ENCODE results near the gene NKIRAS1.
"Not testable (repeated sequence)": the region's sequence is repeated elsewhere in the genome, so short reads cannot be mapped to it uniquely, and the experiment has no call there.

Gene NKIRAS1

GRCh38 chr3:23859012-23859743 is 57.6 kb downstream of the NKIRAS1 start:
- H3K27ac ChIP-seq (ENCODE audit: low read depth, low read length) = no peak overlapping the region
- no peak overlapping the region for H3K4me3 ChIP-seq (ENCODE audit: low read depth, low read length)

GRCh38 chr3:23856286-23856685 is 60.5 kb downstream of the NKIRAS1 start:
- Histone ChIP-seq H3K79me2 (ENCODE audit: control insufficient read depth, insufficient read depth, low read length, unreplicated experiment) (peaks cover 66% of the 10 kb centered on the region), H3K4me3 (ENCODE audit: low read depth, low read length) (no peak overlapping the region), H3K27ac (ENCODE audit: low read depth, low read length) (no peak overlapping the region), H2AFZ (ENCODE audit: low read length, unreplicated experiment) (no peak overlapping the region), H3K36me3 (ENCODE audit: insufficient read depth, low read length) (no peaks in the 10 kb centered on the region; the same call in 1 of the 2 replicates), H3K4me1 (ENCODE audit: control insufficient read depth, insufficient read depth, low read length, unreplicated experiment) (peaks cover 9% of the 10 kb centered on the region), H3K27me3 (ENCODE audit: insufficient read depth, low read length) (no peaks in the 10 kb centered on the region)

More at GRCh38 chr3:23859012-23859743, 57.6 kb downstream of the NKIRAS1 start:
- no peaks in the 10 kb centered on the region for H3K36me3 ChIP-seq (ENCODE audit: insufficient read depth, low read length)
- no peak overlapping the region for H2AFZ ChIP-seq (ENCODE audit: low read length, unreplicated experiment)
- H3K79me2 ChIP-seq (ENCODE audit: control insufficient read depth, insufficient read depth, low read length, unreplicated experiment) = peaks cover 60% of the 10 kb centered on the region
- H3K27me3 ChIP-seq (ENCODE audit: insufficient read depth, low read length) = no peaks in the 10 kb centered on the region
- peaks cover 17% of the 10 kb centered on the region for H3K4me1 ChIP-seq (ENCODE audit: control insufficient read depth, insufficient read depth, low read length, unreplicated experiment)

DNA sequence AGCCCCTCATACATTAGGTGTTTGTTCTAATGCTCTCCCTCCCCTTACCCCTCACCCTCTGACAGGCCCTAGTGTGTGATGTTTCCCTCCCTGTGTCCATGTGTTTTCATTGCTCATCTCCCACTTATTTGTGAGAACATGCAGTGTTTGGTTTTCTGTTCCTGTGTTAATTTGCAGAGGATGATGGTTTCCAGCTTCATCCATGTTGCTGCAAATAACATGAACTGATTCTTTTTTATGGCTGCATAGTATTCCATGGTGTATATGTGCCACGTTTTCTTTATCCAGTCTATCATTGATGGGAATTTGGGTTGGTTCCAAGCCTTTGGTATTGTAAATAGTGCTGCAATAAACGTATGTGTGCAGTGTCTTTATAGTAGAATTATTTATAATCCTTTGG is 67.3 kb downstream of the NKIRAS1 start:
- H2AFZ ChIP-seq (ENCODE audit: low read length, unreplicated experiment); H3K4me3 ChIP-seq (ENCODE audit: low read depth, low read length); H3K4me1 ChIP-seq (ENCODE audit: control insufficient read depth, insufficient read depth, low read length, unreplicated experiment); H3K27ac ChIP-seq (ENCODE audit: low read depth, low read length); H3K27me3 ChIP-seq (ENCODE audit: insufficient read depth, low read length); H3K36me3 ChIP-seq (ENCODE audit: insufficient read depth, low read length): not testable (repeated sequence)
- peaks cover 51% of the 10 kb centered on the region for H3K79me2 ChIP-seq (ENCODE audit: control insufficient read depth, insufficient read depth, low read length, unreplicated experiment)

GRCh38 chr3:23845326-23846216 is 71.2 kb downstream of the NKIRAS1 start:
- Histone ChIP-seq H2AFZ (ENCODE audit: low read length, unreplicated experiment) (no peak overlapping the region), H3K79me2 (ENCODE audit: control insufficient read depth, insufficient read depth, low read length, unreplicated experiment) (peaks cover 52% of the 10 kb centered on the region)

DNA sequence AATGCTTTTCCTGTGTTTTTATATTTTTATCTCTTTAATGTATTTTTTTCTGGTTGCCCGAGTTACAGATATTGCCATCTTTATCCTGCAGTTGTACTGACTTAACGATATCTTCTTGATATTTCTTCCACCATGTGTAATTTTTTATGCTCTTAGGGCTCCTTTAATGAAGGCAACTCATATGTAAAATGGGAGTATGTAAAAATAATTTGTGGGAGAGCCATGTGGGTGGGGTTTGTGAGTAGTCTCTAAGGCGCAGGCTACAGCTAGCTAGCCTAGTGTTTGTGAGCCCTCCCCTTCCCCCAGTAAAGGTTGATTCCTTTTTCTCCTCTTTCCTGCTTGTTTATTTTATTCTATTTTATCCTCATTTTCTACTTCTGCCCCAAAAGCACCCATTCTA is 72.9 kb downstream of the NKIRAS1 start:
- H3K27me3 ChIP-seq (ENCODE audit: insufficient read depth, low read length) = no peaks in the 10 kb centered on the region
- H3K27ac ChIP-seq (ENCODE audit: low read depth, low read length) = no peak overlapping the region
- H3K4me3 ChIP-seq (ENCODE audit: low read depth, low read length) = no peak overlapping the region
- no peak overlapping the region for H2AFZ ChIP-seq (ENCODE audit: low read length, unreplicated experiment)
- H3K4me1 ChIP-seq (ENCODE audit: control insufficient read depth, insufficient read depth, low read length, unreplicated experiment) = peaks cover 3% of the 10 kb centered on the region
- H3K36me3 ChIP-seq (ENCODE audit: insufficient read depth, low read length) = no peaks in the 10 kb centered on the region; the same call in 1 of the 2 replicates
- H3K79me2 ChIP-seq (ENCODE audit: control insufficient read depth, insufficient read depth, low read length, unreplicated experiment) = peaks cover 58% of the 10 kb centered on the region

More at GRCh38 chr3:23845326-23846216, 71.2 kb downstream of the NKIRAS1 start:
- no peak overlapping the region for H3K4me3 ChIP-seq (ENCODE audit: low read depth, low read length)
- no peaks in the 10 kb centered on the region; the same call in 1 of the 2 replicates for H3K36me3 ChIP-seq (ENCODE audit: insufficient read depth, low read length)
- no peak overlapping the region for H3K27ac ChIP-seq (ENCODE audit: low read depth, low read length)
- H3K4me1 ChIP-seq (ENCODE audit: control insufficient read depth, insufficient read depth, low read length, unreplicated experiment) = peaks cover 3% of the 10 kb centered on the region
- H3K27me3 ChIP-seq (ENCODE audit: insufficient read depth, low read length) = no peaks in the 10 kb centered on the region

Measured in ACC112 (cell line).